Prostate gland (tissue), 2 donors: ENCODE measurements around the gene KLF1. TPM values are rescaled to one million over a fixed set of nuclear protein-coding genes. Genes with fewer than 3 reads are reported as not detected.

Experiments used
- DNase-seq: peaks from one replicate; pipeline ENCODE4 v3.0.0-alpha.2; 2019; ENCODE audit warnings: low spot score
- H3K27ac ChIP-seq, 2 donors: fragments of 200-600 bp; sonication (generic); 2 replicates each; pipeline ENCODE4 v1.5.1; 2017 to 2019
- H3K27me3 ChIP-seq: fragments of 200-600 bp; sonication (generic); replicated peaks from 2 replicates; pipeline ENCODE4 v1.5.1; 2019; ENCODE audit not compliant: insufficient read depth
- H3K36me3 ChIP-seq, 2 donors: fragments of 200-600 bp; sonication (generic); 1 replicate in 1 of 2; 2 replicates in 1 of 2; pipeline versions ENCODE4 v1.5.1 to v1.8.1; 2017 to 2019
- H3K4me1 ChIP-seq: fragments of 200-600 bp; sonication (generic); replicated peaks from 2 replicates; pipeline ENCODE4 v1.5.1; 2019
- H3K4me3 ChIP-seq, 2 donors: fragments of 200-600 bp; sonication (generic); 2 replicates each; pipeline ENCODE4 v1.5.1; 2017 to 2019
- H3K9me3 ChIP-seq: fragments of 200-600 bp; sonication (generic); 2 replicates; pipeline ENCODE4 v1.5.1; 2017
- POLR2A ChIP-seq: fragments of 450-650 bp; IDR thresholded peaks from one replicate; pipeline ENCODE4 v1.6.1; 2016; ENCODE audit warnings: antibody characterized with exemption, mild to moderate bottlenecking
- POLR2AphosphoS5 ChIP-seq: sonication (generic); formaldehyde crosslinking; IDR thresholded peaks from one replicate; pipeline ENCODE4 v1.6.1; 2017; ENCODE audit warnings: antibody characterized with exemption
- WGBS: methylation state at CpG from one replicate; pipeline ENCODE4 v1.1.5; 2018; 5-methylcytosine and 5-hydroxymethylcytosine counted together
- intact Hi-C: fragments of 100-400 bp; cut with DNase I; formaldehyde crosslinking; loops from one replicate; pipeline ENCODE4 v1.14.2; 2022
- total RNA-seq, 2 donors: library from RNA; depleted of rRNA; stranded (reverse); fragments of >200 nt; gene quantifications; one replicate each; pipeline ENCODE4 v1.1.0, GENCODE V29; 2016
- TF ChIP-seq, protein P1 (sequence below), 4 experiments: fragments of 200-600 bp in 2 of 4; fragments of 450-650 bp in 2 of 4; sonication (generic) in 2 of 4; IDR thresholded peaks; 1 replicate in 3 of 4; 2 replicates in 1 of 4; pipeline ENCODE4 v1.5.1; 2016 to 2019; ENCODE audit warnings: antibody characterized with exemption in 4 of 4, mild to moderate bottlenecking in 2 of 4, moderate library complexity in 2 of 4

The KLF1 gene
- total RNA-seq, 2 donors from 2014 or later = not detected

DNA sequence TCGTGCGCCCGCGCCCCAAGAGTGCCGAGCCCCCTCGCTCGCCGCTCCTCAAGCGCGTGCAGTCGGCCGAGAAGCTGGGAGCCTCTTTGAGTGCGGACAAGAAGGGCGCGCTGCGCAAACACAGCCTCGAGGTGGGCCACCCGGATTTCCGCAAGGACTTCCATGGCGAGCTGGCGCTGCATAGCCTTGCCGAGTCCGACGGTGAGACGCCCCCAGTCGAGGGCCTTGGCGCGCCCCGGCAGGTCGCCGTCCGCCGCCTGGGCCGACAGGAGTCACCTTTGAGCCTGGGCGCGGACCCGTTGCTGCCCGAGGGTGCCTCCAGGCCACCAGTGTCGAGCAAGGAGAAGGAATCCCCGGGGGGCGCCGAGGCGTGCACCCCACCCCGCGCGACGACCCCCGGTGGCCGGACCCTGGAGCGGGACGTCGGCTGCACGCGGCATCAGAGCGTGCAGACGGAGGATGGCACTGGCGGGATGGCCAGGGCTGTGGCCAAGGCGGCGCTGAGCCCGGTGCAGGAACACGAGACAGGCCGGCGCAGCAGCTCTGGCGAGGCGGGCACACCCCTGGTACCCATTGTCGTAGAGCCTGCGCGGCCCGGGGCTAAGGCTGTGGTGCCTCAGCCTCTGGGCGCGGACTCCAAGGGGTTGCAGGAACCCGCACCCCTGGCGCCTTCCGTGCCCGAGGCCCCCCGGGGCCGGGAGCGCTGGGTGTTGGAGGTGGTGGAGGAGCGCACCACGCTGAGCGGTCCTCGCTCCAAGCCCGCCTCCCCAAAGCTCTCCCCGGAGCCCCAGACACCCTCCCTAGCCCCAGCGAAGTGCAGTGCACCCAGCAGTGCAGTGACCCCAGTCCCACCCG, 12.9 kb downstream of the KLF1 start:
- no peaks in the 10 kb centered on the region for H3K27me3 ChIP-seq
- H3K4me1 ChIP-seq = no peaks in the 10 kb centered on the region
- H3K4me3 ChIP-seq = no peak overlapping the region
- no peak overlapping the region for H3K27ac ChIP-seq
- TF ChIP-seq, protein P1, sequence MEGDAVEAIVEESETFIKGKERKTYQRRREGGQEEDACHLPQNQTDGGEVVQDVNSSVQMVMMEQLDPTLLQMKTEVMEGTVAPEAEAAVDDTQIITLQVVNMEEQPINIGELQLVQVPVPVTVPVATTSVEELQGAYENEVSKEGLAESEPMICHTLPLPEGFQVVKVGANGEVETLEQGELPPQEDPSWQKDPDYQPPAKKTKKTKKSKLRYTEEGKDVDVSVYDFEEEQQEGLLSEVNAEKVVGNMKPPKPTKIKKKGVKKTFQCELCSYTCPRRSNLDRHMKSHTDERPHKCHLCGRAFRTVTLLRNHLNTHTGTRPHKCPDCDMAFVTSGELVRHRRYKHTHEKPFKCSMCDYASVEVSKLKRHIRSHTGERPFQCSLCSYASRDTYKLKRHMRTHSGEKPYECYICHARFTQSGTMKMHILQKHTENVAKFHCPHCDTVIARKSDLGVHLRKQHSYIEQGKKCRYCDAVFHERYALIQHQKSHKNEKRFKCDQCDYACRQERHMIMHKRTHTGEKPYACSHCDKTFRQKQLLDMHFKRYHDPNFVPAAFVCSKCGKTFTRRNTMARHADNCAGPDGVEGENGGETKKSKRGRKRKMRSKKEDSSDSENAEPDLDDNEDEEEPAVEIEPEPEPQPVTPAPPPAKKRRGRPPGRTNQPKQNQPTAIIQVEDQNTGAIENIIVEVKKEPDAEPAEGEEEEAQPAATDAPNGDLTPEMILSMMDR (IDR thresholded peaks at IDR 0.05) = no peak
- TF ChIP-seq POLR2AphosphoS5 = no peak
- TF ChIP-seq POLR2A = no peak
- no peaks in the 10 kb centered on the region for H3K36me3 ChIP-seq
- 92% methylated on average over 76 of the region's 86 CpGs for WGBS
- no peak for DNase-seq
- intact Hi-C loops = no loop called here
- H3K9me3 ChIP-seq = no peaks in the 10 kb centered on the region

DNA sequence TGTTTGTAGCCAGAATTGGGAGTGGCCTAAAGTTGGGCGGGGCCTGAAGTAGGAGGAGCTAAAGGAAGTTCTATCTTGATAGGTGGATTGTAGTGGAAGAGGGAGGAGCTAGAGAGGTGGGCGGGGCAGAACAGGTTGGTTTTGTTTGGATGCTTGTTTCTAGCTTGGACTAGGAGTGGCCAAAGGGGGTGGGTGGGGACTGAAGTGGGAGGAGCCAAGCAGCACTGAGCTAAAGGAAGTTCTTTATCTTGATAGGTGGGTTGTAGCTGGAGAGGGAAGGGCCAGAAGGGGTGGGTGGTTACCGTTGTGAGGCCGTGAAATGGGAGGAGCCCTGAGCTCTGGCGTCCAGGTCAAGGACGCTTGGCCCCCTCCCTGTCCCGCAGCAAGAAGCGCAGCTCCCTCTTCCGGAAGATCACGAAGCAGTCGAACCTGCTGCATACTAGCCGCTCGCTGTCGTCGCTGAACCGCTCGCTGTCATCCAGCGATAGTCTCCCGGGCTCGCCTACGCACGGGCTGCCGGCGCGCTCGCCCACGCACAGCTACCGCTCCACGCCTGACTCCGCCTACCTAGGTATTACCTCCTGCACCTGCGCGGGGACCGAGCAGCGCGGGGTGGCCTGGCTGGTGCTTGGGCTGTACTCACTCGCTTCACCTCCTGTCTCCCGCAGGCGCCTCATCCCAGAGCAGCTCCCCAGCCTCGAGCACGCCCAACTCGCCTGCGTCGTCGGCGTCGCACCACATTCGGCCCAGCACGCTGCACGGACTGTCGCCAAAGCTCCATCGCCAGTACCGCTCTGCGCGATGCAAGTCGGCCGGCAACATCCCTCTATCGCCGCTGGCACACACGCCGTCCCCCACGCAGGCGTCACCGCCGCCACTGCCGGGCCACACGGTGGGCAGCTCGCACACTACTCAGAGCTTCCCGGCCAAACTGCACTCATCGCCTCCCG, 13.8 kb downstream of the KLF1 start:
- peak; percentile 35 for DNase-seq
- no peaks in the 10 kb centered on the region for H3K36me3 ChIP-seq
- no peaks in the 10 kb centered on the region for H3K9me3 ChIP-seq
- H3K27me3 ChIP-seq = no peaks in the 10 kb centered on the region
- H3K4me1 ChIP-seq = no peaks in the 10 kb centered on the region
- intact Hi-C loops = no loop called here
- H3K4me3 ChIP-seq = peak overlapping the region in 1 of 2 donors; percentile 18
- 81% methylated on average over 70 of the region's 70 CpGs for WGBS
- H3K27ac ChIP-seq = no peak overlapping the region
- TF ChIP-seq POLR2AphosphoS5 (no peak), POLR2A (no peak)
- TF ChIP-seq, protein P1 (IDR thresholded peaks at IDR 0.05) = no peak

DNA sequence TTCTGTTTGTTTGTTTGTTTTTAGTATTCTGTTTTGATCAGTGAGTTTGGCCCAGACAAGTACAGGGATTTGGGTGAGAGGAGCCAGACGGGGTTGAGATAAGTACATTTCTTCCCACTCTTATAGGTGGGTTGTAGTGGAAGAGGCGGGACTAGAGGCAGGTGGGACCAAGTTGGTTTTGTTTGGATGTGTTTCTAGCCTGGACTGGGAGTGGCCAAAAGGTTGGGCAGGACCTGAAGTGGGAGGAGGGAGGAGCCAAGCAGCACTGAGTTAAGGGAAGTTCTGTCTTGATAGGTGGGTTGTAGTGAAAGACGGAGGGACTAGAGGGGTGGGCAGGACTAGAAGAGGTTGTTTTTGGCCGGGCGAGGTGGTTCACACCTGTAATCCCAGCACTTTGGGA, 14.7 kb downstream of the KLF1 start:
- no peak for DNase-seq
- Histone ChIP-seq H3K27me3 (no peaks in the 10 kb centered on the region), H3K36me3 (no peaks in the 10 kb centered on the region), H3K9me3 (no peaks in the 10 kb centered on the region), H3K27ac (no peak overlapping the region), H3K4me1 (no peaks in the 10 kb centered on the region), H3K4me3 (no peak overlapping the region)
- 85% methylated on average over 5 of the region's 5 CpGs for WGBS
- TF ChIP-seq, protein P1 (IDR thresholded peaks at IDR 0.05) = no peak
- no peak for TF ChIP-seq POLR2AphosphoS5
- no peak for TF ChIP-seq POLR2A
- intact Hi-C loops = no loop called here

DNA sequence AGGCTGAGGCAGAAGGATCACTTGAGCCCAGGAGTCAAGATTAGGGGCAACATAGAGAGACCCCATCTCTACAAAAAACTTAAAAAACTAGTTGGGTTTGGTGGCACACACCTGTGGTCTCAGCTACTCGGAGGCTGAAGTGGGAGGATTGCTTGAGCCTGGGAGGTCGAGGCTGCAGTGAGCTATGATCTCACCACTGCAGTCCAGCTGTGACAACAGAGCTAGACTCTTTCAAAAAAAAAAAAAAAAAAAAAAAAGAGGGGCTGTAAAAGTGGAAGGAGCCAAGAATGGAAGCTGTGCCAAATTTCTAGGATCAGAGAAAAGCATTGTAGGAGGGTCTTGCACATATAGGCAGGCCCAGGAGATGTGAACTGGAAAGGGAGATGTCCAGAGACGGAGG, 15.3 kb downstream of the KLF1 start:
- no peak for DNase-seq
- Histone ChIP-seq H3K4me1 (no peaks in the 10 kb centered on the region), H3K36me3 (no peaks in the 10 kb centered on the region), H3K9me3 (no peaks in the 10 kb centered on the region), H3K27me3 (no peaks in the 10 kb centered on the region), H3K4me3 (no peak overlapping the region), H3K27ac (no peak overlapping the region)
- intact Hi-C loops = no loop called here
- WGBS = 88% methylated on average over 3 of the region's 3 CpGs
- TF ChIP-seq, protein P1 (IDR thresholded peaks at IDR 0.05) = no peak
- TF ChIP-seq POLR2AphosphoS5 (no peak), POLR2A (no peak)
